ENCODE data around the gene TSC22D4. TPM values are rescaled to one million over a fixed set of nuclear protein-coding genes. Genes with fewer than 3 reads are reported as not detected.

TSC22D4 gene
- total RNA-seq, 4 donors from 2014 or later, result 57.3 to 97.7 (median 68.0) TPM

GRCh38 chr7:100471021-100471420, 8.0 kb downstream of the TSC22D4 start:
- intact Hi-C loops (cut with DNase I; ENCODE audit: low total_unique reads), result no loop called here
- 40 to 64% methylated on average over 4 of the region's 4 CpGs for WGBS, 2 donors
- no peak overlapping the region for H3K4me3 ChIP-seq (ENCODE audit: low read depth, poor library complexity, severe bottlenecking)
- no peak for TF ChIP-seq POLR2A (IDR thresholded peaks at IDR 0.05)
- TF ChIP-seq, protein P1, sequence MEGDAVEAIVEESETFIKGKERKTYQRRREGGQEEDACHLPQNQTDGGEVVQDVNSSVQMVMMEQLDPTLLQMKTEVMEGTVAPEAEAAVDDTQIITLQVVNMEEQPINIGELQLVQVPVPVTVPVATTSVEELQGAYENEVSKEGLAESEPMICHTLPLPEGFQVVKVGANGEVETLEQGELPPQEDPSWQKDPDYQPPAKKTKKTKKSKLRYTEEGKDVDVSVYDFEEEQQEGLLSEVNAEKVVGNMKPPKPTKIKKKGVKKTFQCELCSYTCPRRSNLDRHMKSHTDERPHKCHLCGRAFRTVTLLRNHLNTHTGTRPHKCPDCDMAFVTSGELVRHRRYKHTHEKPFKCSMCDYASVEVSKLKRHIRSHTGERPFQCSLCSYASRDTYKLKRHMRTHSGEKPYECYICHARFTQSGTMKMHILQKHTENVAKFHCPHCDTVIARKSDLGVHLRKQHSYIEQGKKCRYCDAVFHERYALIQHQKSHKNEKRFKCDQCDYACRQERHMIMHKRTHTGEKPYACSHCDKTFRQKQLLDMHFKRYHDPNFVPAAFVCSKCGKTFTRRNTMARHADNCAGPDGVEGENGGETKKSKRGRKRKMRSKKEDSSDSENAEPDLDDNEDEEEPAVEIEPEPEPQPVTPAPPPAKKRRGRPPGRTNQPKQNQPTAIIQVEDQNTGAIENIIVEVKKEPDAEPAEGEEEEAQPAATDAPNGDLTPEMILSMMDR (IDR thresholded peaks at IDR 0.05), result no peak
- DNase-seq (ENCODE audit: low spot score in 2 of 2), result no peak

GRCh38 chr7:100469227-100470044, 9.6 kb downstream of the TSC22D4 start:
- 33 to 34% methylated on average over 13 of the region's 13 CpGs for WGBS, 2 donors
- TF ChIP-seq, protein P1 (IDR thresholded peaks at IDR 0.05), result peak in 1 of 3 donors; percentile 72
- TF ChIP-seq POLR2A (IDR thresholded peaks at IDR 0.05), result no peak
- DNase-seq (ENCODE audit: low spot score in 2 of 2), result peak; percentile 78 to 98

DNA sequence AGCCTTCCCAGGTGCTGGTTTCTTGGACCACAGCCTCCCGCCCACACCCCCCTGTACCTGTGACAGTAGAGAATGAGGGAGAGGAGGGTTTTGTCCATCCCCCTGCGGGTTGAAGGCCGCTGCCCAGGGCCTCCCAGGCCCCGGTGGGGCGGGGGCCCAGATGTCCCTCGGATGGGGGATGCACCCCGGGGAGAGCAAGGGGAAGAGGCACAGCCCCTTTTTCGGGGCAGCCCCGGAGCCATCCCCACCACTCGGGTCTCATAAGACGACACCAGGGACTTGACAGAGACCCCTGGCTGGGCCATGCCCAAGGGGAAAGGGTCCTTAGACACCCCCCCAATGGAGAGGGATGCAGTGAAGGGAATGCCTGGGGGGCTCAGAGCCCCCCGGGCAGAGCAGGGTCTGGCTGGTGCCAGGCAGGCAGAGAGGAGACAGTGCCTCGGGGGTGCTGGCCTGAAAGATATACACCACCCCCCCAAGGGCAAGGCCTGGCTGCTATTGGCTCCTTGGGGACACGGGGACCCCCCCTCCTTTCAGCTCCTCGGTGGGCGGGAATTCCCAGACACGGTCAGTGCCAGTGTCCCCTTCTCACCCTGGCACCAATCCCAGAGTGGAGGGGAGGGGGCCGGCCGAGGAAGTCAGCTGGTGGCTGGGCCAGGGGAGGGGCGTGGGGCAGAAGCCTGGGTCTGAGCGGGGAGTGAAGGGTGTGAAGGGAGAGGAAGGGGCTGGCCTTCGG, 11.2 kb downstream of the TSC22D4 start:
- intact Hi-C loops (cut with DNase I; ENCODE audit: low total_unique reads), result loop anchor here (2.0 to 10.0 kb wide), 2 partner anchors 91 to 387 kb away; partner anchors contain the start of gene SLC12A9
- 64 to 67% methylated on average over 19 to 20 of the region's 22 CpGs for WGBS, 2 donors
- no peak for TF ChIP-seq POLR2A (IDR thresholded peaks at IDR 0.05)
- TF ChIP-seq, protein P1 (IDR thresholded peaks at IDR 0.05), result no peak
- no peak overlapping the region for H3K4me3 ChIP-seq (ENCODE audit: low read depth, poor library complexity, severe bottlenecking)
- no peak for DNase-seq (ENCODE audit: low spot score in 2 of 2)

More at GRCh38 chr7:100469227-100470044, 9.6 kb downstream of the TSC22D4 start:
- no peak overlapping the region for H3K4me3 ChIP-seq (ENCODE audit: low read depth, poor library complexity, severe bottlenecking)
- intact Hi-C loops (cut with DNase I; ENCODE audit: low total_unique reads), result loop anchor here (2.0 to 10.0 kb wide), 2 partner anchors 89 to 385 kb away; partner anchors contain the start of gene SLC12A9

DNA sequence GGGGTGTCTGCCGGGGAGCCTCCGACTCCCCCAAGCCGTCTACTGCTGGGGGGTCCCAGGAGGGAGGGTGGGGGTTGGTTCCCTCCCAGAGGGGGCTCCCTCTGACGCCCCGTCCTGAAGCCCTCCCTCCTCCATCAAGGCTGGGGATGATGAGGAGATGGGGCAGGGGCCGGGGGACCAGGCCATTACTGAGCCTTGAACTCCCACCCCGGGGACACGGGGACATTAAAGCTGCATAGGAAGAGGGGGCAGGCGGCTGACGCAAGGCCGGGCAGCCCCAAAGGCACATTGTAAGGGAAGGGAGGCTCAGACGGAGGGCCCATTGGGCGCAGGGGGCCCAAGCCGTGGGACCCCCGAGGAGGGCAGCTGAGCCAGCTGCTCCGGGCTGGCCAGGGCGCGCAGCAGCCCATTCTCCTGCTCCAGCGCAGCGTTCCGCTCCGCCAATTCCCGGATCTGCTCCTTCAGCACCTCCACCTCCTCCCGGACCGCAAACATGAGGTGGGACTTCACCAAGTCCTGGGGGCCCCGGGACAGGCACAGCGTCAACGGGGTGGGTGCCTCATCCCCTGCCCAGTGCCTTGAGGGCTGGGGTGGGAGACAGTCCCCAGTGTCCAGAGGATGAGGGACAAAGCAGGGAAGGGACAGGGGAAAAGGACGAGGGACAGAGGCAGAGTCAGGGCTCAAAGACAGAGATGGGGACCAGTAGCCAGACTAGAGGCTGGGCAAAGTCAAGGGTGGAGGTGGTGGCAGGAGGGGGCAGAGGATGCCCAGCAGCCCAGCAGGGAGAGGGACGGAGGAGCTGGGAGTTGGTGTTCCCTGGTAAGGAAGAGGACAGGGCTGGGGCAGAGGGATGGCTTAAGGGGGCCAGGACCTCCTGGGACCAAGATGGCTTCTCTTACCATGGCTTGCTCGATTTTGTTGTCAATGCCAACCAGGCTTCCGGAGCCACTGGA, 12.1 kb downstream of the TSC22D4 start:
- TF ChIP-seq POLR2A (IDR thresholded peaks at IDR 0.05), result no peak
- TF ChIP-seq, protein P1 (IDR thresholded peaks at IDR 0.05), result no peak
- H3K4me3 ChIP-seq (ENCODE audit: low read depth, poor library complexity, severe bottlenecking), result no peak overlapping the region
- WGBS, 2 donors, result 68 to 71% methylated on average over 22 to 32 of the region's 32 CpGs
- DNase-seq (ENCODE audit: low spot score in 2 of 2), result no peak
- intact Hi-C loops (cut with DNase I; ENCODE audit: low total_unique reads), result loop anchor here (10.0 kb wide), 1 partner anchor 388 kb away; the partner anchor contains the start of gene SLC12A9

GRCh38 chr7:100465702-100466311, 13.2 kb downstream of the TSC22D4 start:
- no peak overlapping the region for H3K4me3 ChIP-seq (ENCODE audit: low read depth, poor library complexity, severe bottlenecking)
- DNase-seq (ENCODE audit: low spot score in 2 of 2), result no peak
- TF ChIP-seq, protein P1 (IDR thresholded peaks at IDR 0.05), result no peak
- TF ChIP-seq POLR2A (IDR thresholded peaks at IDR 0.05), result no peak
- 11 to 21% methylated on average over 2 to 16 of the region's 17 CpGs for WGBS, 2 donors
- intact Hi-C loops (cut with DNase I; ENCODE audit: low total_unique reads), result loop anchor here (10.0 kb wide), 1 partner anchor 389 kb away; the partner anchor contains the start of gene SLC12A9

Measured in lower leg skin (tissue), 4 donors.